HCT116 (cell line): Measurements from ENCODE around the gene CCNL2. TPM values are rescaled to one million over a fixed set of nuclear protein-coding genes. Genes with fewer than 3 reads are reported as not detected.
A peak's percentile ranks its signal among the peaks of the same experiment; 100 is the strongest.
"Not testable (repeated sequence)": the region's sequence is repeated elsewhere in the genome, so short reads cannot be mapped to it uniquely, and the experiment has no call there.

Experiments
- ATAC-seq: fragments of 200-7000 bp; cut with Tn5 transposase; 2 replicates; pipeline ENCODE4 v1.9.1; 2020; ENCODE audit warnings: mild to moderate bottlenecking, moderate library complexity
- BruUV-seq: library from RNA; stranded (reverse); fragments of 400-500 nt; replicated peaks from 2 replicates; lab custom pipeline; 2021; lab: Mats Ljungman, UMichigan
- CTCF ChIA-PET: fragments of 300-600 bp; sonication (Branson Sonifier 250); formaldehyde crosslinking; loops from one replicate; lab custom pipeline; 2021; ENCODE audit warnings: antibody characterized with exemption; lab: Charles Lee
- POLR2A ChIA-PET: fragments of 300-600, 350-600 bp; sonication (Branson Sonifier 250); formaldehyde crosslinking; loops from one replicate; lab custom pipeline; 2021; ENCODE audit warnings: antibody characterized with exemption; lab: Charles Lee
- RAD21 ChIA-PET, 2 experiments: fragments of 300-600 bp; sonication (Branson Sonifier 250); formaldehyde crosslinking; loops; one replicate each; lab custom pipeline; 2023; ENCODE audit warnings: low total read pairs in 2 of 2; ENCODE audit not compliant: uncharacterized antibody in 2 of 2, unreplicated experiment in 2 of 2, low non-redundant PET in 1 of 2; lab: Charles Lee
- DNase-seq: peaks from one replicate; pipeline ENCODE4 v3.0.0-alpha.2; 2010; ENCODE audit warnings: low read depth, low spot score
- H2AFZ ChIP-seq: fragments of 200-600 bp; shearing (Covaris generic), sonication (generic); 2 replicates; pipeline ENCODE4 v1.6.1; 2017; ENCODE audit warnings: low read depth, mixed run types, mixed read lengths, antibody characterized with exemption, low read length; ENCODE audit not compliant: poor library complexity, severe bottlenecking
- H3K27ac ChIP-seq: 2 replicates; pipeline ENCODE4 v1.5.1; 2012; ENCODE audit warnings: low read depth, low read length
- H3K27me3 ChIP-seq: fragments of 200-600 bp; sonication (generic); 2 replicates; pipeline ENCODE4 v1.6.1; 2016; ENCODE audit warnings: mixed run types, low read length, mixed read lengths; ENCODE audit not compliant: insufficient read depth
- H3K36me3 ChIP-seq, 2 experiments: fragments of 200-500 bp in 1 of 2; fragments of 200-600 bp in 1 of 2; sonication (Bioruptor generic) in 1 of 2; sonication (generic) in 1 of 2; 2 replicates each; pipeline versions ENCODE4 v1.5.1 to v1.6.1; 2014 to 2016; ENCODE audit warnings: low read length in 2 of 2, inconsistent platforms in 1 of 2, mixed read lengths in 1 of 2, mixed run types in 1 of 2; ENCODE audit not compliant: insufficient read depth in 2 of 2, control insufficient read depth in 1 of 2
- H3K4me1 ChIP-seq, 2 experiments: fragments of 200-600 bp in 1 of 2; sonication (generic) in 1 of 2; 2 replicates each; pipeline versions ENCODE4 v1.5.1 to v1.6.1; 2012 to 2017; ENCODE audit warnings: low read length in 2 of 2, inconsistent platforms in 1 of 2, mild to moderate bottlenecking in 1 of 2, mixed read lengths in 1 of 2, mixed run types in 1 of 2, moderate library complexity in 1 of 2; ENCODE audit not compliant: insufficient read depth in 2 of 2, control insufficient read depth in 1 of 2
- H3K4me2 ChIP-seq: fragments of 200-600 bp; sonication (generic); 2 replicates; pipeline ENCODE4 v1.6.1; 2017; ENCODE audit warnings: mixed run types, low read length, mixed read lengths
- H3K4me3 ChIP-seq, 2 experiments: fragments of 200-600 bp in 1 of 2; sonication (generic) in 1 of 2; replicated peaks in 1 of 2; 2 replicates each; pipeline ENCODE4 v1.5.1; 2011 to 2016; ENCODE audit warnings: low read length in 2 of 2, control low read depth in 1 of 2, low read depth in 1 of 2, mild to moderate bottlenecking in 1 of 2, mixed read lengths in 1 of 2, mixed run types in 1 of 2
- H3K79me2 ChIP-seq: fragments of 200-600 bp; sonication (generic); 2 replicates; pipeline ENCODE4 v1.6.1; 2017; ENCODE audit warnings: mild to moderate bottlenecking, mixed run types, low read length, moderate library complexity, mixed read lengths; ENCODE audit not compliant: insufficient read depth
- H3K9ac ChIP-seq: fragments of 200-600 bp; sonication (generic); 2 replicates; pipeline ENCODE4 v1.6.1; 2016; ENCODE audit warnings: low read length, mixed read lengths
- H3K9me2 ChIP-seq: fragments of 200-600 bp; sonication (generic), shearing (Covaris generic); 2 replicates; pipeline ENCODE4 v1.6.1; 2017; ENCODE audit warnings: mixed run types, mild to moderate bottlenecking, moderate library complexity; ENCODE audit not compliant: insufficient read depth
- H3K9me3 ChIP-seq, 2 experiments: fragments of 200-500 bp in 1 of 2; fragments of 200-600 bp in 1 of 2; sonication (Bioruptor generic) in 1 of 2; sonication (generic) in 1 of 2; 2 replicates each; pipeline ENCODE4 v1.6.1; 2014 to 2017; ENCODE audit warnings: low read length in 2 of 2, mixed read lengths in 2 of 2, inconsistent platforms in 1 of 2, low read depth in 1 of 2, mild to moderate bottlenecking in 1 of 2, mixed run types in 1 of 2, moderate library complexity in 1 of 2; ENCODE audit not compliant: control insufficient read depth in 1 of 2, insufficient read depth in 1 of 2
- H4K20me1 ChIP-seq: fragments of 200-600 bp; sonication (generic), shearing (Covaris generic); 2 replicates; pipeline ENCODE4 v1.6.1; 2017; ENCODE audit warnings: mixed run types, mild to moderate bottlenecking, moderate library complexity; ENCODE audit not compliant: insufficient read depth
- EGR1 ChIP-seq: IDR thresholded peaks from 2 replicates; pipeline ENCODE4 v1.6.1; 2012; ENCODE audit warnings: low read depth
- POLR2AphosphoS5 ChIP-seq: IDR thresholded peaks from 2 replicates; pipeline ENCODE4 v1.6.1; 2011; ENCODE audit warnings: mild to moderate bottlenecking, low read depth, low read length, moderate library complexity
- REST ChIP-seq: IDR thresholded peaks from 2 replicates; pipeline ENCODE4 v1.6.1; 2012; ENCODE audit warnings: low read depth
- intact Hi-C: fragments of 100-400 bp; cut with micrococcal nuclease; formaldehyde crosslinking; loops from 2 replicates; pipeline ENCODE4 v1.10.0; 2022
- total RNA-seq: library from RNA; stranded (reverse); gene quantifications from one replicate; pipeline ENCODE4 v1.2.1, GENCODE V29; 2021; ENCODE audit not compliant: unreplicated experiment

CCNL2 gene
- total RNA-seq, 1 experiment from 2014 or later: 173 TPM

- ChIA-PET POLR2A (no interaction called here), RAD21 (no interaction called here), CTCF (interaction anchor here (1.8 kb wide), 1 partner anchor 12 kb away, joined by 7 read pairs; no protein-coding TSS in a partner anchor)
- H3K9me3 ChIP-seq: no peaks in the 10 kb centered on the region
- H3K4me1 ChIP-seq: peaks cover 44 to 63% of the 10 kb centered on the region in 2 experiments
- no peaks in the 10 kb centered on the region for H4K20me1 ChIP-seq
- no peak overlapping the region for H3K9ac ChIP-seq
- H3K79me2 ChIP-seq: peaks cover 2% of the 10 kb centered on the region; the same call in 1 of the 2 replicates
- no peak overlapping the region for H3K4me3 ChIP-seq
- ATAC-seq: no peak
- 0 out of 2 replicates have a peak, but pooled peaks have one; percentile 14 for TF ChIP-seq POLR2AphosphoS5
- TF ChIP-seq REST: no peak
- TF ChIP-seq EGR1: no peak
- H3K4me2 ChIP-seq: no peak overlapping the region
- intact Hi-C loops: no loop called here
- no peak for DNase-seq
- BruUV-seq: no TSS peak
- no peak overlapping the region for H2AFZ ChIP-seq
- no peaks in the 10 kb centered on the region for H3K27me3 ChIP-seq
- no peak overlapping the region for H3K27ac ChIP-seq
- H3K9me2 ChIP-seq: no peaks in the 10 kb centered on the region
- no peaks in the 10 kb centered on the region for H3K36me3 ChIP-seq
Measured at GRCh38 chr1:1429671-1430073, 30.5 kb upstream of the CCNL2 start.

- H3K9ac ChIP-seq, H3K36me3 ChIP-seq, H3K27me3 ChIP-seq, intact Hi-C loops, POLR2A ChIA-PET, DNase-seq, H3K79me2 ChIP-seq, ATAC-seq, H3K9me3 ChIP-seq, H3K4me3 ChIP-seq, RAD21 ChIA-PET, H4K20me1 ChIP-seq, H3K4me2 ChIP-seq, H2AFZ ChIP-seq, H3K27ac ChIP-seq, BruUV-seq, H3K9me2 ChIP-seq: not testable (repeated sequence)
- peaks cover 38 to 58% of the 10 kb centered on the region in 2 experiments for H3K4me1 ChIP-seq
- CTCF ChIA-PET: interaction anchor here (1.8 kb wide), 1 partner anchor 12 kb away, joined by 7 read pairs; no protein-coding TSS in a partner anchor
Measured at GRCh38 chr1:1428967-1429366, 29.8 kb upstream of the CCNL2 start.
